ENCODE measurements around the gene NGEF. TPM values are rescaled to one million over a fixed set of nuclear protein-coding genes. Genes with fewer than 3 reads are reported as not detected.

The NGEF gene
- total RNA-seq, 4 donors from 2014 or later, result 4.0 to 16.5 (median 6.2) TPM

- Histone ChIP-seq H3K4me3 (no peak overlapping the region), H3K9me3 (no peaks in the 10 kb centered on the region), H3K4me1 (peaks cover 0 to 34% (median 10%) of the 10 kb centered on the region in 3 donors), H3K27me3 (no peaks in the 10 kb centered on the region), H3K36me3 (peaks cover 19 to 97% (median 38%) of the 10 kb centered on the region in 3 donors), H3K27ac (no peak overlapping the region)
- WGBS, 2 donors, result 81 to 95% methylated on average over 4 of the region's 4 CpGs
- intact Hi-C loops (cut with DNase I), result no loop called here
- TF ChIP-seq POLR2A (IDR thresholded peaks at IDR 0.05) (no peak), CTCF (IDR thresholded peaks at IDR 0.05) (no peak)
- DNase-seq, result no peak
Observed at GRCh38 chr2:232836934-232837333, 176.1 kb downstream of the NGEF start.

- Histone ChIP-seq H3K27ac (no peak overlapping the region), H3K9me3 (no peaks in the 10 kb centered on the region), H3K4me1 (peaks cover 0 to 34% (median 10%) of the 10 kb centered on the region in 3 donors), H3K4me3 (no peak overlapping the region), H3K36me3 (peaks cover 30 to 97% (median 32%) of the 10 kb centered on the region in 3 donors), H3K27me3 (no peaks in the 10 kb centered on the region)
- intact Hi-C loops (cut with DNase I), result no loop called here
- DNase-seq, result no peak
- TF ChIP-seq POLR2A (IDR thresholded peaks at IDR 0.05), result no peak
- no peak for TF ChIP-seq CTCF (IDR thresholded peaks at IDR 0.05)
- 74 to 78% methylated on average over 11 to 13 of the region's 14 CpGs for WGBS, 2 donors
Observed at GRCh38 chr2:232835687-232836208, 177.3 kb downstream of the NGEF start.

GRCh38 chr2:232833830-232834229 lies 179.2 kb downstream of the NGEF start:
- peaks cover 0 to 20% (median 4%) of the 10 kb centered on the region in 3 donors for H3K4me1 ChIP-seq
- intact Hi-C loops (cut with DNase I), result no loop called here
- DNase-seq, result no peak
- H3K27me3 ChIP-seq, result no peaks in the 10 kb centered on the region
- no peak overlapping the region for H3K4me3 ChIP-seq
- H3K9me3 ChIP-seq, result no peaks in the 10 kb centered on the region
- WGBS, 2 donors, result 89 to 100% methylated on average over 1 of the region's 1 CpG
- no peak overlapping the region for H3K27ac ChIP-seq
- TF ChIP-seq POLR2A (IDR thresholded peaks at IDR 0.05), result no peak
- no peak for TF ChIP-seq CTCF (IDR thresholded peaks at IDR 0.05)
- H3K36me3 ChIP-seq, result peaks cover 31 to 97% (median 32%) of the 10 kb centered on the region in 3 donors

- peaks cover 0 to 5% (median 0%) of the 10 kb centered on the region in 3 donors for H3K4me1 ChIP-seq
- H3K9me3 ChIP-seq, result no peaks in the 10 kb centered on the region
- no peak overlapping the region for H3K4me3 ChIP-seq
- intact Hi-C loops (cut with DNase I), result no loop called here
- no peaks in the 10 kb centered on the region for H3K27me3 ChIP-seq
- 92 to 98% methylated on average over 3 of the region's 3 CpGs for WGBS, 2 donors
- H3K36me3 ChIP-seq, result peaks cover 22 to 97% (median 31%) of the 10 kb centered on the region in 3 donors
- TF ChIP-seq POLR2A (IDR thresholded peaks at IDR 0.05) (no peak), CTCF (IDR thresholded peaks at IDR 0.05) (no peak)
- no peak for DNase-seq
- H3K27ac ChIP-seq, result no peak overlapping the region
Observed at GRCh38 chr2:232831496-232831895, 181.6 kb downstream of the NGEF start.

- no peak overlapping the region for H3K4me3 ChIP-seq
- intact Hi-C loops (cut with DNase I), result no loop called here
- no peak for TF ChIP-seq CTCF (IDR thresholded peaks at IDR 0.05)
- no peak for TF ChIP-seq POLR2A (IDR thresholded peaks at IDR 0.05)
- no peaks in the 10 kb centered on the region for H3K4me1 ChIP-seq
- peaks cover 26 to 100% (median 31%) of the 10 kb centered on the region in 3 donors for H3K36me3 ChIP-seq
- H3K27me3 ChIP-seq, result no peaks in the 10 kb centered on the region
- no peak overlapping the region for H3K27ac ChIP-seq
- DNase-seq, result no peak
- WGBS, 2 donors, result 90 to 94% methylated on average over 3 of the region's 3 CpGs
- no peaks in the 10 kb centered on the region for H3K9me3 ChIP-seq
Observed at GRCh38 chr2:232829988-232830387, 183.1 kb downstream of the NGEF start.

Small RNA genes within 50 kb of the gene (small RNA-seq; reads per million reads assigned to genes)
- 0 reads per million in 4 donors for gene RF00019

Other genes with a start within 250 kb of the NGEF start
- gene KCNJ13, start 236.7 kb downstream of the NGEF start, total RNA-seq, result not detected
- gene SNORC, start 143.0 kb downstream of the NGEF start, total RNA-seq, result under 1 TPM; 0.26 to 0.83 (median 0.66) TPM
- gene NEU2, start 19.4 kb upstream of the NGEF start, total RNA-seq, result not detected
- gene INPP5D, start 47.1 kb upstream of the NGEF start, total RNA-seq, result 10 to 100 TPM in 2 of 4 donors, 1 to 10 TPM in 2; 2.2 to 36.0 (median 10.2) TPM
- gene ATG16L1, start 238.4 kb upstream of the NGEF start, total RNA-seq, result 10 to 100 TPM; 12.3 to 38.0 (median 22.8) TPM